Heart right ventricle (tissue), 16 donors: ENCODE measurements around the gene NIT2. TPM values are rescaled to one million over a fixed set of nuclear protein-coding genes. Genes with fewer than 3 reads are reported as not detected.

ENCODE experiments used
- ATAC-seq, 8 donors: fragments of 200-7000 bp; cut with Tn5 transposase; one replicate each; pipeline ENCODE4 v1.9.1; 2020; ENCODE audit warnings: mild to moderate bottlenecking in 8 of 8, moderate library complexity in 8 of 8, moderate number of reproducible peaks in 1 of 8
- DNase-seq, 2 donors: peaks; one replicate each; pipeline ENCODE4 v3.0.0-alpha.2; 2020
- H3K27ac ChIP-seq, 10 donors: fragments of 200-600 bp; sonication (generic) in 2 of 10; one replicate each; pipeline versions ENCODE4 v1.5.0 to v1.8.0; 2020 to 2022; ENCODE audit warnings: mild to moderate bottlenecking in 3 of 10
- H3K27me3 ChIP-seq, 7 donors: fragments of 200-600 bp; one replicate each; pipeline ENCODE4 v1.8.0; 2021 to 2022; ENCODE audit warnings: mild to moderate bottlenecking in 2 of 7
- H3K36me3 ChIP-seq, 9 donors: fragments of 200-600 bp; sonication (generic) in 1 of 9; one replicate each; pipeline versions ENCODE4 v1.5.0 to v1.8.0; 2020 to 2022; ENCODE audit warnings: mild to moderate bottlenecking in 2 of 9
- H3K4me1 ChIP-seq, 9 donors: fragments of 200-600 bp; sonication (generic) in 1 of 9; one replicate each; pipeline versions ENCODE4 v1.5.0 to v1.8.0; 2020 to 2022; ENCODE audit warnings: mild to moderate bottlenecking in 4 of 9
- H3K4me3 ChIP-seq, 10 donors: fragments of 200-600 bp; sonication (generic) in 2 of 10; one replicate each; pipeline versions ENCODE4 v1.5.0 to v1.8.0; 2020 to 2022; ENCODE audit warnings: mild to moderate bottlenecking in 7 of 10, moderate library complexity in 2 of 10
- H3K9me3 ChIP-seq, 11 donors: fragments of 200-600 bp in 10 of 11; sonication (generic) in 2 of 11; one replicate each; pipeline versions ENCODE4 v1.5.0 to v1.8.0; 2013 to 2022; ENCODE audit warnings: mild to moderate bottlenecking in 2 of 11, control low read depth in 1 of 11, moderate library complexity in 1 of 11
- WGBS, 2 donors: extraction: QIAGEN DNeasy Blood & Tissue Kit; methylation state at CpG; one replicate each; pipeline ENCODE4 v1.1.7; 2013; ENCODE audit warnings: inconsistent platforms in 1 of 2; 5-methylcytosine and 5-hydroxymethylcytosine counted together
- intact Hi-C, 10 donors: fragments of 100-400 bp; cut with DNase I; formaldehyde crosslinking; loops; one replicate each; pipeline versions ENCODE4 v1.11.1 to v1.14.2; 2022
- polyA plus RNA-seq, 2 donors: library from polyadenylated mRNA; stranded (reverse); fragments of 200-250 nt; gene quantifications; one replicate each; pipeline ENCODE4 v1.2.3, GENCODE V29; 2013
- total RNA-seq, 10 donors: library from RNA; stranded (reverse); fragmentation: NEBNext Ultra II Directional in 3 of 10; extraction: Animal tissue kit (Norgen Biotek cat#: 25700) in 3 of 10; gene quantifications; one replicate each; pipeline versions ENCODE4 v1.2.1 to v1.2.4, GENCODE V29; 2021 to 2023
- TF ChIP-seq, protein P1 (sequence below), 9 donors: fragments of 200-600 bp; sonication (generic) in 2 of 9; IDR thresholded peaks; one replicate each; pipeline versions ENCODE4 v1.5.0 to v1.8.0; 2021 to 2022; ENCODE audit warnings: antibody characterized with exemption in 9 of 9, mild to moderate bottlenecking in 5 of 9, moderate library complexity in 1 of 9
- donor health status: Arrhythmogenic right ventricular cardiomyopathy.
- donor health status: ischemic (EF 13 %, LVEDD 7.1; RV severe dilation, severe dysfunction).
- donor health status: healthy with polysubstance abuse.
- donor health status: DM: no; HTN: yes; CAD: no.
- donor health status: DM: no; HTN: no; CAD: no.
- donor health status: ischemic (EF 25% LVEDD 6.9; RV normal size, moderate dysfunction).
- donor health status: ischemic (EF 25% LVEDD 5.7; RV mildly dilated, moderate dysfunction).
- donor health status: healthy.
- donor health status: DM: yes; HTN: yes; CAD: no.
- donor health status: Ischemic cardiomyopathy.
- donor health status: ischemic (EF 35%, LVEDD 5.7; RV mildly dilated, moderate dysfunction).
- donor health status: nonischemic (EF 11% LVEDD 7.7; RV severe dilation, severe dysfunction).
- donor health status: DM: yes; HTN: yes; CAD: no.
- donor health status: PGD.
- donor health status: ischemic (EF 29% LVEDD 5.4; RV normal size, mild dysfunction).
- donor health status: nonischemic (EF 23%, LVEDD 6.1; RV moderate dilation, normal function).

NIT2 gene
- total and polyA plus RNA-seq, 12 donors: 14.7 to 56.7 (median 44.0) TPM

DNA sequence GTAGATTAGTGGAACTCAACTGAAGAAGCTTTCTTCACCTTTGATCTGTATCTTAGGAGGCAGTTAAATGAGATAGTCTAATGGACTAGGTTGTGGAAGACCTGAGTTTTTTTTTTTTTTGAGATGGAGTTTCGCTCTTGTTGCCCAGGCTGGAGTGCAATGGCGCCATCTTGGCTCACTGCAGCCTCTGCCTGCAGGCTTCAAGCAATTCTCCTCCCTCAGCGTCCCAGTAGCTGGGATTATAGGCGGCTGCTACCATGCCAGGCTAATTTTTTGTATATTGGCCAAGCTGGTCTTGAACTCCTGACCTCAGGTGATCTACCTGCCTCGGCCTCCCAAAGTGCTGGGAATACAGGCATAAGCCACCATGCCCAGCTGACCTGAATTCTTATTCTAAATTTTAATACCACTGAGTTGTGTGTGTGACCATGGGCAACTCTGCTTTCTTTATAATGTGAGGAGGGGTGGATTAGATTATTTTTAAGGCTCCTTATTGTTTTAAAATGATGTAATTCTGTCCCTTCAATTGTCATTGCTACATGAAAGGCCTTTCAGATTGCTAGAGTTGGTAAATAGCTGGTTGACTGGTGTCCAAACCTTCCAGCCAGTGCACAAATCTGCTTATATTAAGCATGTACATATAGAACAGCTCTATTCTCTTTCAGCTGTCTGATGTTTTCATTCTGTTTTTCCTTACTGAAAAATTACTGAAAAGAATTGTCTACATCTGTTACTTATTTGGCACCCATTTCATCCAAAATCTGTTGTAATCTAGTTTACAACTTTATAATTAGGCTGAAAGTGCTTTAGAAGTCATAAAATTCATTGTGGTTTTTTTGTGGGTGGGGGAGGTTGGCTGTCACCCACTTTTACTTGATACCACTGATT, 69.0 kb downstream of the NIT2 start:
- Histone ChIP-seq H3K36me3 (no peaks in the 10 kb centered on the region), H3K9me3 (peaks cover 0 to 20% (median 3%) of the 10 kb centered on the region in 11 donors), H3K27me3 (no peaks in the 10 kb centered on the region), H3K4me1 (peaks cover 0 to 40% (median 38%) of the 10 kb centered on the region in 9 donors), H3K27ac (no peak overlapping the region), H3K4me3 (peak overlapping the region in 7 of 10 donors; percentile 69 to 96 (median 90))
- DNase-seq: no peak
- ATAC-seq: no peak
- WGBS, 2 donors: 47 to 61% methylated on average over 5 of the region's 5 CpGs
- intact Hi-C loops: loop anchor here in 2 of 10 donors (5.0 kb wide), 4 partner anchors 66 to 141 kb away; partner anchors contain the start of genes NIT2 (in 1 of the 2), TBC1D23 (in 1 of the 2) and TMEM45A (in 1 of the 2)
- TF ChIP-seq, protein P1, sequence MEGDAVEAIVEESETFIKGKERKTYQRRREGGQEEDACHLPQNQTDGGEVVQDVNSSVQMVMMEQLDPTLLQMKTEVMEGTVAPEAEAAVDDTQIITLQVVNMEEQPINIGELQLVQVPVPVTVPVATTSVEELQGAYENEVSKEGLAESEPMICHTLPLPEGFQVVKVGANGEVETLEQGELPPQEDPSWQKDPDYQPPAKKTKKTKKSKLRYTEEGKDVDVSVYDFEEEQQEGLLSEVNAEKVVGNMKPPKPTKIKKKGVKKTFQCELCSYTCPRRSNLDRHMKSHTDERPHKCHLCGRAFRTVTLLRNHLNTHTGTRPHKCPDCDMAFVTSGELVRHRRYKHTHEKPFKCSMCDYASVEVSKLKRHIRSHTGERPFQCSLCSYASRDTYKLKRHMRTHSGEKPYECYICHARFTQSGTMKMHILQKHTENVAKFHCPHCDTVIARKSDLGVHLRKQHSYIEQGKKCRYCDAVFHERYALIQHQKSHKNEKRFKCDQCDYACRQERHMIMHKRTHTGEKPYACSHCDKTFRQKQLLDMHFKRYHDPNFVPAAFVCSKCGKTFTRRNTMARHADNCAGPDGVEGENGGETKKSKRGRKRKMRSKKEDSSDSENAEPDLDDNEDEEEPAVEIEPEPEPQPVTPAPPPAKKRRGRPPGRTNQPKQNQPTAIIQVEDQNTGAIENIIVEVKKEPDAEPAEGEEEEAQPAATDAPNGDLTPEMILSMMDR (IDR thresholded peaks at IDR 0.05): no peak

DNA sequence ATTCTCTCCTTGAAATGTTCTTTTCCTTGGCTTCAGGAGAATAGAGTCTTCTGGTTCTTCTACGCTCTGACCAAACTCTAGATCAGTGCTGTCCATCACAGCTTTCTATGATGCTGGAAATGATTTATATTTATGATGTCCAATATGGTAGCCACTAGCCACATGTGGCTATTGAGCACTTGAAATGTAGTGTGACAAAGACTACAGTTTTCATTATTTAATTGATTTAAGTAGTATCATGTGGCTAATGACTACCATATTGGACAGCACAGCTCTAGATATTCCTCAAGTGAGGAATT, 69.6 kb downstream of the NIT2 start:
- intact Hi-C loops: loop anchor here in 2 of 10 donors (5.0 kb wide), 4 partner anchors 67 to 142 kb away; partner anchors contain the start of genes NIT2 (in 1 of the 2), TBC1D23 (in 1 of the 2) and TMEM45A (in 1 of the 2)

DNA sequence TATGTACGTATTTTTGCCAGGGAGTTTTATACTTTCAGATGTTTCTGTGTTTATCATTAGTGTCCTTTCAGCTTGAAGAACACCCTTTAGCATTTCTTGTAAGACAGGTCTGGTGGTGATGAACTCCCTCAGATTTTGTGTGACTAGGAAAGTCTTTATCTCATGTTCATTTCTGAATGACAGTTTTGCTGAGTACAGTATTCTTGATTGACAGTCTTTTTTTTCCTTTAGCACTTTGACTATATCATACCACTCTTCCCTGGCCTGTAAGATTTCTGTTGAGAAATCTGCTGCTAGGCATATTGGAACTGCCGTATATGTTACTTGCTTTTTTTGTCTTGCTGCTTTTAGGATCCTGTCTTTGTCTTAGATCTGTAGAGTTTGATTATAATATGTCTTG, 72.6 kb downstream of the NIT2 start:
- 76 to 97% methylated on average over 2 of the region's 2 CpGs for WGBS, 2 donors
- no peak overlapping the region for H3K27ac ChIP-seq
- peaks cover 0 to 32% (median 3%) of the 10 kb centered on the region in 11 donors for H3K9me3 ChIP-seq
- DNase-seq (no peak), ATAC-seq (no peak)
- TF ChIP-seq, protein P1 (IDR thresholded peaks at IDR 0.05): no peak
- H3K4me1 ChIP-seq: peaks cover 0 to 21% (median 18%) of the 10 kb centered on the region in 9 donors
- H3K27me3 ChIP-seq: no peaks in the 10 kb centered on the region
- intact Hi-C loops: no loop called here
- H3K36me3 ChIP-seq: no peaks in the 10 kb centered on the region
- no peak overlapping the region for H3K4me3 ChIP-seq

More for the DNA sequence above, 69.6 kb downstream of the NIT2 start:
- H3K4me1 ChIP-seq: peaks cover 0 to 34% (median 32%) of the 10 kb centered on the region in 9 donors
- no peaks in the 10 kb centered on the region for H3K36me3 ChIP-seq
- no peaks in the 10 kb centered on the region for H3K27me3 ChIP-seq
- no peak overlapping the region for H3K27ac ChIP-seq
- peaks cover 0 to 20% (median 3%) of the 10 kb centered on the region in 11 donors for H3K9me3 ChIP-seq
- no peak overlapping the region for H3K4me3 ChIP-seq
- ATAC-seq (no peak), DNase-seq (no peak)
- TF ChIP-seq, protein P1 (IDR thresholded peaks at IDR 0.05): no peak
- WGBS, 2 donors: 86 to 87% methylated on average over 1 of the region's 1 CpG

DNA sequence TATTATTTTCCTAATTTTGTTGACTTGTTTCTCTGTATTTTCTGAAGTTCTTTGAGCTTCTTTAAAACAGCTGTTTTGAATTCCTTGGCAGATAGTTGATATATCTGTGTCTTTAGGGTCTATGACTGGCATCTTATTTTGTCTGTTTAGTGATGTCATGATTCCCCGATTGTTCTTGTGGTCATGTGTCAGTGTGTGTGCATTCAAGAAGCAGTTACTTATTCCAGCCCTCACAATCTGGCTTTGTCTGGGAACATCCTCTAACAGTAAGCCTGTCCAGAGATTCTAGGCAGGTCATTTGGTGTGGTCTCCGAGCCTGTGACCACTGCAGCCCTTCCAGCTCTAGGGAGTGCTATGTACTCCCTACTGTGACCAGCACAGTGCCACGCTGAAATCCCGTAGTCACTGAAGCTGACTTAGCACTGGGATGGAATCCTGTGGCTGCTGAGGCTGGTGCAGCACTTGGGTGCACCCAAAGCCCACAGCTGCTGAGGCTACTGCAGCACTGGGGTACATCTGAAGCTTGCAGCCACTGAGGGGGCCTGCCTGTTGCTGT, 73.5 kb downstream of the NIT2 start:
- no peak for ATAC-seq
- Histone ChIP-seq H3K27ac (no peak overlapping the region), H3K9me3 (peaks cover 0 to 32% (median 3%) of the 10 kb centered on the region in 11 donors), H3K4me1 (peaks cover 0 to 13% (median 10%) of the 10 kb centered on the region in 9 donors), H3K36me3 (no peaks in the 10 kb centered on the region), H3K27me3 (no peaks in the 10 kb centered on the region), H3K4me3 (no peak overlapping the region)
- intact Hi-C loops: no loop called here
- TF ChIP-seq, protein P1 (IDR thresholded peaks at IDR 0.05): no peak
- 90 to 93% methylated on average over 4 of the region's 4 CpGs for WGBS, 2 donors
- no peak for DNase-seq

Other genes with a start within 250 kb of the NIT2 start
- 100 to 1,000 TPM in 4 of 10 donors, 10 to 100 TPM in 6; 19.4 to 134 (median 69.3) TPM for gene FILIP1L, start 220.3 kb upstream of the NIT2 start, total RNA-seq
- 10 to 100 TPM; 15.9 to 42.0 TPM for gene FILIP1L, start 220.3 kb upstream of the NIT2 start, polyA plus RNA-seq
- gene TBC1D23, start 73.8 kb upstream of the NIT2 start, total RNA-seq: 10 to 100 TPM; 23.9 to 40.4 (median 29.8) TPM
- 10 to 100 TPM; 18.8 to 20.7 TPM for gene TBC1D23, start 73.8 kb upstream of the NIT2 start, polyA plus RNA-seq
- gene TOMM70, start 66.3 kb downstream of the NIT2 start, total RNA-seq: 10 to 100 TPM; 52.4 to 67.5 (median 61.0) TPM
- gene TOMM70, start 66.3 kb downstream of the NIT2 start, polyA plus RNA-seq: 10 to 100 TPM; 23.0 to 26.7 TPM
- gene LNP1, start 66.8 kb downstream of the NIT2 start, total RNA-seq: 1 to 10 TPM; 2.2 to 5.3 (median 4.0) TPM
- 1 to 10 TPM; 1.2 to 2.2 TPM for gene LNP1, start 66.8 kb downstream of the NIT2 start, polyA plus RNA-seq
- gene TMEM45A, start 157.9 kb downstream of the NIT2 start, total RNA-seq: 1 to 10 TPM in 9 of 10 donors, under 1 TPM in 1; 0.80 to 7.4 (median 2.1) TPM
- 10 to 100 TPM in 1 of 2 donors, 1 to 10 TPM in 1; 3.8 to 16.1 TPM for gene TMEM45A, start 157.9 kb downstream of the NIT2 start, polyA plus RNA-seq